Measurements from ENCODE around the gene MPC2.
"Not testable (repeated sequence)": the region's sequence is repeated elsewhere in the genome, so short reads cannot be mapped to it uniquely, and the experiment has no call there.

MPC2 gene

GRCh38 chr1:167904652-167905130 is 32.2 kb downstream of the MPC2 start:
- DNase-seq: no peak

GRCh38 chr1:167900907-167901306 is 36.0 kb downstream of the MPC2 start:
- DNase-seq: no peak

GRCh38 chr1:167899253-167899681 is 37.6 kb downstream of the MPC2 start:
- DNase-seq: no peak

GRCh38 chr1:167898578-167899222 is 38.2 kb downstream of the MPC2 start:
- no peak for DNase-seq

- no peak for DNase-seq
Measured at GRCh38 chr1:167893798-167894197, 43.1 kb downstream of the MPC2 start.

- DNase-seq: no peak
Measured at GRCh38 chr1:167890400-167890799, 46.5 kb downstream of the MPC2 start.

GRCh38 chr1:167887187-167887586 is 49.7 kb downstream of the MPC2 start:
- not testable (repeated sequence) for DNase-seq

GRCh38 chr1:167882376-167882775 is 54.5 kb downstream of the MPC2 start:
- no peak for DNase-seq

- no peak for DNase-seq
Measured at GRCh38 chr1:167881786-167882185, 55.1 kb downstream of the MPC2 start.

GRCh38 chr1:167881069-167881468 is 55.8 kb downstream of the MPC2 start:
- DNase-seq: no peak

GRCh38 chr1:167880580-167881021 is 56.3 kb downstream of the MPC2 start:
- no peak for DNase-seq

- no peak for DNase-seq
Measured at GRCh38 chr1:167879508-167879907, 57.4 kb downstream of the MPC2 start.

- DNase-seq: no peak
Measured at GRCh38 chr1:167878372-167879160, 58.3 kb downstream of the MPC2 start.

- DNase-seq: no peak
Measured at GRCh38 chr1:167876597-167877175, 60.2 kb downstream of the MPC2 start.

- DNase-seq: no peak
Measured at GRCh38 chr1:167871331-167871730, 65.5 kb downstream of the MPC2 start.

GRCh38 chr1:167869157-167870001 is 67.5 kb downstream of the MPC2 start:
- DNase-seq: not testable (repeated sequence)

- not testable (repeated sequence) for DNase-seq
Measured at GRCh38 chr1:167866739-167867414, 70.0 kb downstream of the MPC2 start.
